H1 (cell line): ENCODE data around the gene UBL4B. TPM values are rescaled to one million over a fixed set of nuclear protein-coding genes. Genes with fewer than 3 reads are reported as not detected.

Experiments used
- CTCF ChIA-PET: fragments of 300-600 bp; sonication (Branson Sonifier 250); formaldehyde crosslinking; loops from one replicate; lab custom pipeline; 2021; ENCODE audit not compliant: partially characterized antibody; lab: Charles Lee
- POLR2A ChIA-PET: fragments of 300-600 bp; sonication (Branson Sonifier 250); formaldehyde crosslinking; loops from one replicate; lab custom pipeline; 2021; ENCODE audit warnings: inconsistent platforms; ENCODE audit not compliant: partially characterized antibody; lab: Charles Lee
- DNase-seq, 2 experiments: peaks; one replicate each; pipeline versions ENCODE4 v3.0.0 to v3.0.0-alpha.2; 2010 to 2022; ENCODE audit warnings: low spot score in 2 of 2, low read depth in 1 of 2, mixed read lengths in 1 of 2
- FAIRE-seq: peaks from 2 replicates; lab custom pipeline; 2011; peaks lifted over from hg19 to GRCh38; lab: Jason Lieb, UNC
- H2AFZ ChIP-seq: 2 replicates; pipeline ENCODE4 v1.8.1; 2012; ENCODE audit warnings: low read length, inconsistent platforms
- H2AK5ac ChIP-seq: 2 replicates; pipeline ENCODE4 v1.6.1; 2013; ENCODE audit warnings: low read depth, low read length
- H2BK120ac ChIP-seq: replicated peaks from 2 replicates; pipeline ENCODE3; 2013; ENCODE audit warnings: low read depth, low read length, inconsistent platforms
- H2BK12ac ChIP-seq: 2 replicates; pipeline ENCODE4 v1.6.1; 2013; ENCODE audit warnings: low read depth, low read length
- H2BK15ac ChIP-seq: 2 replicates; pipeline ENCODE4 v1.6.1; 2013; ENCODE audit warnings: low read length
- H2BK20ac ChIP-seq: 2 replicates; pipeline ENCODE4 v1.6.1; 2013; ENCODE audit warnings: low read length
- H2BK5ac ChIP-seq: 2 replicates; pipeline ENCODE4 v1.6.1; 2013; ENCODE audit warnings: low read depth, low read length
- H3K14ac ChIP-seq: 2 replicates; pipeline ENCODE4 v1.6.1; 2013; ENCODE audit warnings: inconsistent platforms; ENCODE audit not compliant: insufficient read length
- H3K18ac ChIP-seq: 2 replicates; pipeline ENCODE4 v1.6.1; 2013; ENCODE audit warnings: low read length; ENCODE audit errors: extremely low read depth
- H3K23ac ChIP-seq: 2 replicates; pipeline ENCODE4 v1.6.1; 2013; ENCODE audit warnings: inconsistent platforms; ENCODE audit not compliant: insufficient read length
- H3K23me2 ChIP-seq: 2 replicates; pipeline ENCODE4 v1.6.1; 2013; ENCODE audit warnings: low read depth, low read length
- H3K27ac ChIP-seq: 2 replicates; pipeline ENCODE4 v1.6.1; 2011; ENCODE audit warnings: low read depth, low read length, inconsistent platforms
- H3K27me3 ChIP-seq, 4 experiments: replicated peaks in 1 of 4; 1 replicate in 1 of 4; 2 replicates in 3 of 4; pipeline versions ENCODE4 v1.6.1 to v1.8.1; 2011 to 2013; ENCODE audit warnings: low read length in 3 of 4, mild to moderate bottlenecking in 3 of 4, inconsistent platforms in 2 of 4, mixed read lengths in 2 of 4, moderate library complexity in 1 of 4; ENCODE audit not compliant: control insufficient read depth in 3 of 4, insufficient read depth in 3 of 4; ENCODE audit errors: extremely low read depth in 1 of 4
- H3K36me3 ChIP-seq, 4 experiments: 2 replicates each; pipeline versions ENCODE4 v1.6.1 to v1.8.1; 2011 to 2013; ENCODE audit warnings: mild to moderate bottlenecking in 4 of 4, low read length in 3 of 4, moderate library complexity in 2 of 4, control low read depth in 1 of 4, inconsistent platforms in 1 of 4; ENCODE audit not compliant: insufficient read depth in 4 of 4, control insufficient read depth in 2 of 4
- H3K4ac ChIP-seq: replicated peaks from 2 replicates; pipeline ENCODE3; 2013; ENCODE audit warnings: low read length, low read depth, mixed read lengths, inconsistent platforms; ENCODE audit not compliant: insufficient read length
- H3K4me1 ChIP-seq, 4 experiments: replicated peaks in 1 of 4; 1 replicate in 1 of 4; 2 replicates in 3 of 4; pipeline versions ENCODE4 v1.6.1 to v1.8.1; 2011 to 2013; ENCODE audit warnings: low read length in 3 of 4, inconsistent platforms in 2 of 4, mixed read lengths in 1 of 4; ENCODE audit not compliant: insufficient read depth in 4 of 4, control insufficient read depth in 3 of 4
- H3K4me2 ChIP-seq, 2 experiments: 2 replicates each; pipeline versions ENCODE4 v1.6.1 to v1.8.1; 2011 to 2013; ENCODE audit warnings: low read depth in 2 of 2, low read length in 2 of 2, control low read depth in 1 of 2, inconsistent platforms in 1 of 2, mild to moderate bottlenecking in 1 of 2; ENCODE audit not compliant: insufficient read depth in 1 of 2
- H3K4me3 ChIP-seq, 4 experiments: fragments of 200-600, 300-600 bp in 1 of 4; sonication (generic), shearing (Covaris generic), sonication (Bioruptor Twin) in 1 of 4; 2 replicates each; pipeline versions ENCODE4 v1.5.1 to v1.8.1; 2011 to 2016; ENCODE audit warnings: low read length in 4 of 4, low read depth in 3 of 4, control low read depth in 2 of 4, inconsistent platforms in 2 of 4, mild to moderate bottlenecking in 2 of 4, mixed read lengths in 1 of 4, moderate library complexity in 1 of 4; ENCODE audit not compliant: insufficient read depth in 2 of 4; ENCODE audit errors: extremely low read depth in 1 of 4
- H3K56ac ChIP-seq: replicated peaks from 2 replicates; pipeline ENCODE3; 2013; ENCODE audit warnings: low read depth, mild to moderate bottlenecking, mixed read lengths, low read length, inconsistent platforms; ENCODE audit not compliant: insufficient read length
- H3K79me1 ChIP-seq: 2 replicates; pipeline ENCODE4 v1.6.1; 2013; ENCODE audit warnings: low read depth, low read length, control low read depth
- H3K79me2 ChIP-seq, 2 experiments: 2 replicates each; pipeline versions ENCODE4 v1.6.1 to v1.8.1; 2012 to 2013; ENCODE audit warnings: low read length in 2 of 2, mild to moderate bottlenecking in 2 of 2, inconsistent platforms in 1 of 2; ENCODE audit not compliant: insufficient read depth in 2 of 2, control insufficient read depth in 1 of 2
- H3K9ac ChIP-seq, 4 experiments: replicated peaks in 1 of 4; 1 replicate in 1 of 4; 2 replicates in 3 of 4; pipeline versions ENCODE4 v1.6.1 to v1.8.1; 2011 to 2013; ENCODE audit warnings: low read depth in 3 of 4, low read length in 3 of 4, control low read depth in 2 of 4, mild to moderate bottlenecking in 2 of 4, moderate library complexity in 2 of 4, inconsistent platforms in 1 of 4; ENCODE audit errors: extremely low read depth in 1 of 4
- H3K9me3 ChIP-seq, 2 experiments: 2 replicates each; pipeline versions ENCODE4 v1.6.1 to v1.8.1; 2012 to 2013; ENCODE audit warnings: mild to moderate bottlenecking in 2 of 2, moderate library complexity in 2 of 2, control low read depth in 1 of 2, inconsistent platforms in 1 of 2, low read depth in 1 of 2, low read length in 1 of 2, mixed read lengths in 1 of 2; ENCODE audit not compliant: insufficient read depth in 2 of 2
- H4K20me1 ChIP-seq, 2 experiments: replicated peaks in 1 of 2; 2 replicates each; pipeline versions ENCODE3 to v1.8.1; 2011 to 2013; ENCODE audit warnings: inconsistent platforms in 2 of 2, low read length in 2 of 2, mild to moderate bottlenecking in 1 of 2; ENCODE audit not compliant: insufficient read depth in 2 of 2, control insufficient read depth in 1 of 2
- H4K5ac ChIP-seq: 2 replicates; pipeline ENCODE4 v1.6.1; 2013; ENCODE audit warnings: low read length, low read depth, mixed read lengths, inconsistent platforms; ENCODE audit not compliant: insufficient read length
- H4K8ac ChIP-seq: 2 replicates; pipeline ENCODE4 v1.8.0; 2013; ENCODE audit warnings: mild to moderate bottlenecking, moderate library complexity, low read length, inconsistent platforms; ENCODE audit not compliant: insufficient read depth; ENCODE audit errors: extremely low read depth
- H4K91ac ChIP-seq: replicated peaks from 2 replicates; pipeline ENCODE3; 2013; ENCODE audit warnings: low read length, mixed read lengths, inconsistent platforms; ENCODE audit not compliant: insufficient read length
- ATF2 ChIP-seq: IDR thresholded peaks from 2 replicates; pipeline ENCODE4 v1.6.1; 2012; ENCODE audit warnings: low read length, inconsistent platforms
- BACH1 ChIP-seq: IDR thresholded peaks from 2 replicates; pipeline ENCODE4 v1.6.1; 2012; ENCODE audit warnings: low read length, improper control_type of control experiment
- CHD1 ChIP-seq: IDR thresholded peaks from 2 replicates; pipeline ENCODE4 v1.6.1; 2012; ENCODE audit warnings: low read depth, low read length, improper control_type of control experiment
- CHD2 ChIP-seq: IDR thresholded peaks from 2 replicates; pipeline ENCODE4 v1.6.1; 2012; ENCODE audit warnings: low read length, improper control_type of control experiment
- GABPA ChIP-seq: IDR thresholded peaks from 2 replicates; pipeline ENCODE4 v1.6.1; 2011; ENCODE audit warnings: mild to moderate bottlenecking, low read length, moderate library complexity, borderline replicate concordance; ENCODE audit not compliant: insufficient read depth
- MAX ChIP-seq: IDR thresholded peaks from 2 replicates; pipeline ENCODE4 v1.6.1; 2012; ENCODE audit warnings: inconsistent platforms
- POLR2AphosphoS5 ChIP-seq: IDR thresholded peaks from 2 replicates; pipeline ENCODE4 v1.6.1; 2011; ENCODE audit warnings: low read depth, low read length
- SP1 ChIP-seq: IDR thresholded peaks from 2 replicates; pipeline ENCODE4 v1.6.1; 2011; ENCODE audit warnings: low read depth, low read length
- SUZ12 ChIP-seq: fragments of 200-600 bp; sonication (generic); IDR thresholded peaks from 2 replicates; pipeline ENCODE4 v1.6.1; 2012; ENCODE audit warnings: mild to moderate bottlenecking, inconsistent platforms, low read length, moderate library complexity, mixed read lengths
- WGBS, 2 experiments: shearing (Covaris generic) in 1 of 2; methylation state at CpG; one replicate each; pipeline versions ENCODE4 v1.1.6 to v1.1.7; 2013 to 2015; ENCODE audit warnings: low lambda C conversion rate in 2 of 2, mixed read lengths in 2 of 2, inconsistent platforms in 1 of 2, low coverage in 1 of 2, missing lambda C conversion rate in 1 of 2; ENCODE audit not compliant: insufficient replicate concordance in 2 of 2, insufficient coverage in 1 of 2, insufficient read length in 1 of 2; ENCODE audit errors: extremely low coverage in 1 of 2, missing lambda C conversion rate in 1 of 2; 5-methylcytosine and 5-hydroxymethylcytosine counted together
- polyA plus RNA-seq, 7 experiments: library from polyadenylated mRNA; depleted of rRNA in 3 of 7; stranded (reverse) in 5 of 7; unstranded in 2 of 7; fragments of >200 nt in 5 of 7; fragments of 200-250 nt in 2 of 7; gene quantifications; 1 replicate in 5 of 7; 2 replicates in 1 of 7; 4 replicates in 1 of 7; pipeline versions ENCODE4 v1.2.1 to v1.2.3, GENCODE V29; 2011 to 2013; ENCODE audit warnings: missing spikeins in 2 of 7, mixed read lengths in 2 of 7
- total RNA-seq: library from RNA; stranded (reverse); fragmentation: NEBNext Ultra II Directional; extraction: Animal tissue kit (Norgen Biotek cat#: 25700); gene quantifications from 2 replicates; pipeline ENCODE4 v1.2.1, GENCODE V29; 2021

Gene UBL4B
- total and polyA plus RNA-seq, 2 of the 8 experiments (the other 6 are each of a cell fraction or from before 2014, with no cell fraction given), result 0.11 TPM; not detected in 1

- CTCF ChIA-PET, result interaction anchor here (0.6 to 3.4 kb wide), 15 partner anchors 9 to 1196 kb away, joined by 3 to 19 read pairs (median 5); no protein-coding TSS in a partner anchor
- H3K79me1 ChIP-seq, result no peaks in the 10 kb centered on the region
- H4K20me1 ChIP-seq, result peaks cover 5 to 8% of the 10 kb centered on the region in 2 experiments
- H3K23ac ChIP-seq, result no peak overlapping the region
- H3K18ac ChIP-seq, result no peak overlapping the region
- 84% methylated on average over 8 of the region's 8 CpGs; no CpG with 5 or more reads in 1 of the 2 experiments for WGBS, 2 experiments
- no peak overlapping the region for H3K27ac ChIP-seq
- no peak overlapping the region for H2BK5ac ChIP-seq
- no peak overlapping the region for H2BK12ac ChIP-seq
- no peaks in the 10 kb centered on the region for H3K9me3 ChIP-seq
- no peak overlapping the region; a peak in 1 of 4 replicates for H3K4me2 ChIP-seq
- H3K9ac ChIP-seq, result no peak overlapping the region
- H3K79me2 ChIP-seq, result no peaks in the 10 kb centered on the region
- H2BK20ac ChIP-seq, result no peak overlapping the region
- H2BK15ac ChIP-seq, result 0 out of 2 replicates have a peak overlapping the region, but pooled peaks have one; percentile 31
- TF ChIP-seq SP1 (no peak), SUZ12 (no peak), CHD1 (no peak), CHD2 (no peak), GABPA (no peak), BACH1 (no peak), POLR2AphosphoS5 (no peak), ATF2 (no peak), MAX (no peak)
- H3K36me3 ChIP-seq, result peaks cover 0 to 6% (median 0%) of the 10 kb centered on the region in 4 experiments; a peak in 1 of 8 replicates
- FAIRE-seq, result no peak
- H2AK5ac ChIP-seq, result peak overlapping the region; percentile 77; the same call in 1 of the 2 replicates
- H4K8ac ChIP-seq, result no peak overlapping the region
- no peak overlapping the region for H3K4me3 ChIP-seq
- DNase-seq, result no peak
- no peak overlapping the region for H4K91ac ChIP-seq
- POLR2A ChIA-PET, result interaction anchor here (1.6 kb wide), 1 partner anchor 10 kb away, joined by 4 read pairs; no protein-coding TSS in a partner anchor
- H2BK120ac ChIP-seq, result no peak overlapping the region
- H3K56ac ChIP-seq, result no peak overlapping the region
- H3K14ac ChIP-seq, result no peak overlapping the region
- no peak overlapping the region for H3K4ac ChIP-seq
- H3K23me2 ChIP-seq, result peaks cover 12% of the 10 kb centered on the region; the same call in 1 of the 2 replicates
- peaks cover 37 to 81% (median 65%) of the 10 kb centered on the region in 4 experiments for H3K27me3 ChIP-seq
- H3K4me1 ChIP-seq, result peaks cover 0 to 5% (median 2%) of the 10 kb centered on the region in 4 experiments; a peak in 3 of 7 replicates
- no peak overlapping the region for H2AFZ ChIP-seq
- H4K5ac ChIP-seq, result no peak overlapping the region
Measured at GRCh38 chr1:110152133-110152785, 40.0 kb downstream of the UBL4B start.
